IMR-90 (cell line): ENCODE results near the gene CERS5. TPM values are rescaled to one million over a fixed set of nuclear protein-coding genes. Genes with fewer than 3 reads are reported as not detected.

Source experiments
- ATAC-seq: fragments of 200-7000 bp; cut with Tn5 transposase; 2 replicates; pipeline ENCODE4 v1.9.1; 2020; ENCODE audit warnings: low read depth, mild to moderate bottlenecking, moderate library complexity
- BruUV-seq: library from RNA; stranded (reverse); fragments of 400-500 nt; replicated peaks from 2 replicates; lab custom pipeline; 2021; lab: Mats Ljungman, UMichigan
- CTCF ChIA-PET: fragments of 300-600 bp; formaldehyde crosslinking; extraction: SDS; loops from one replicate; lab custom pipeline; 2021; ENCODE audit warnings: antibody characterized with exemption; lab: Yijun Ruan, JAX
- POLR2A ChIA-PET: fragments of 300-600 bp; sonication (Branson Sonifier 250); formaldehyde crosslinking; loops from one replicate; lab custom pipeline; 2022; ENCODE audit warnings: antibody characterized with exemption; ENCODE audit not compliant: unreplicated experiment; lab: Charles Lee
- DNase-seq: peaks from one replicate; pipeline ENCODE4 v3.0.0; 2013
- H2AFZ ChIP-seq: replicated peaks from 2 replicates; pipeline ENCODE3; 2013; ENCODE audit warnings: low read length, mild to moderate bottlenecking; ENCODE audit not compliant: poor library complexity
- H2AK5ac ChIP-seq: 2 replicates; pipeline ENCODE4 v1.6.1; 2013; ENCODE audit warnings: low read depth, low read length, inconsistent platforms
- H2AK9ac ChIP-seq: replicated peaks from 2 replicates; pipeline ENCODE3; 2013; ENCODE audit warnings: mild to moderate bottlenecking, low read depth, low read length, moderate library complexity; ENCODE audit not compliant: poor library complexity
- H2BK120ac ChIP-seq: 2 replicates; pipeline ENCODE4 v1.6.1; 2013; ENCODE audit warnings: low read depth, low read length, inconsistent platforms
- H2BK15ac ChIP-seq: 3 replicates; pipeline ENCODE4 v1.6.1; 2013; ENCODE audit warnings: low read depth, low read length, inconsistent platforms
- H2BK20ac ChIP-seq: 2 replicates; pipeline ENCODE4 v1.6.1; 2013; ENCODE audit warnings: low read depth, mild to moderate bottlenecking, inconsistent platforms, low read length, moderate library complexity
- H2BK5ac ChIP-seq: 2 replicates; pipeline ENCODE4 v1.6.1; 2013; ENCODE audit warnings: mild to moderate bottlenecking, low read depth, low read length, inconsistent platforms; ENCODE audit not compliant: poor library complexity, severe bottlenecking
- H3K14ac ChIP-seq: replicated peaks from 2 replicates; pipeline ENCODE4 v1.6.1; 2013; ENCODE audit warnings: low read depth, low read length, inconsistent platforms
- H3K18ac ChIP-seq: 2 replicates; pipeline ENCODE4 v1.6.1; 2013; ENCODE audit warnings: low read depth, low read length, control low read depth
- H3K23ac ChIP-seq: 2 replicates; pipeline ENCODE4 v1.6.1; 2013; ENCODE audit warnings: low read depth, low read length, inconsistent platforms
- H3K27ac ChIP-seq: 2 replicates; pipeline ENCODE4 v1.5.1; 2013; ENCODE audit warnings: mild to moderate bottlenecking, control low read depth, low read length; ENCODE audit not compliant: insufficient read depth
- H3K27me3 ChIP-seq: 2 replicates; pipeline ENCODE4 v1.6.1; 2013; ENCODE audit warnings: low read length; ENCODE audit not compliant: control insufficient read depth, insufficient read depth
- H3K36me3 ChIP-seq: 2 replicates; pipeline ENCODE4 v1.6.1; 2013; ENCODE audit warnings: low read length, mixed read lengths; ENCODE audit not compliant: control insufficient read depth, insufficient read depth
- H3K4ac ChIP-seq: 2 replicates; pipeline ENCODE4 v1.6.1; 2013; ENCODE audit warnings: low read depth, low read length, inconsistent platforms
- H3K4me1 ChIP-seq: 2 replicates; pipeline ENCODE4 v1.6.1; 2013; ENCODE audit warnings: low read length, mixed read lengths; ENCODE audit not compliant: control insufficient read depth, insufficient read depth
- H3K4me2 ChIP-seq: 2 replicates; pipeline ENCODE4 v1.6.1; 2013; ENCODE audit warnings: low read depth, mild to moderate bottlenecking, control low read depth, low read length, moderate library complexity
- H3K4me3 ChIP-seq: 2 replicates; pipeline ENCODE4 v1.5.1; 2013; ENCODE audit warnings: low read depth, mild to moderate bottlenecking, control low read depth, low read length, moderate library complexity; ENCODE audit not compliant: insufficient read depth
- H3K56ac ChIP-seq: 2 replicates; pipeline ENCODE4 v1.6.1; 2013; ENCODE audit warnings: low read length, inconsistent platforms; ENCODE audit not compliant: insufficient read depth; ENCODE audit errors: extremely low read depth
- H3K79me1 ChIP-seq, 2 experiments: 2 replicates each; pipeline ENCODE4 v1.6.1; 2013; ENCODE audit warnings: low read length in 2 of 2, inconsistent platforms in 1 of 2, low read depth in 1 of 2
- H3K9ac ChIP-seq: 2 replicates; pipeline ENCODE4 v1.6.1; 2013; ENCODE audit warnings: low read depth, low read length, control low read depth
- H3K9me1 ChIP-seq: 2 replicates; pipeline ENCODE4 v1.6.1; 2013; ENCODE audit warnings: low read length, inconsistent platforms; ENCODE audit not compliant: insufficient read depth
- H3K9me3 ChIP-seq: 2 replicates; pipeline ENCODE4 v1.6.1; 2013; ENCODE audit warnings: low read length; ENCODE audit not compliant: control insufficient read depth, insufficient read depth
- H4K20me1 ChIP-seq: 2 replicates; pipeline ENCODE4 v1.6.1; 2013; ENCODE audit warnings: low read length, inconsistent platforms; ENCODE audit not compliant: insufficient read depth
- H4K5ac ChIP-seq: 2 replicates; pipeline ENCODE4 v1.6.1; 2013; ENCODE audit warnings: mild to moderate bottlenecking, low read depth, low read length, control low read depth
- H4K8ac ChIP-seq, 2 experiments: 2 replicates each; pipeline ENCODE4 v1.6.1; 2013; ENCODE audit warnings: low read depth in 2 of 2, low read length in 2 of 2, control low read depth in 1 of 2, inconsistent platforms in 1 of 2
- H4K91ac ChIP-seq: 2 replicates; pipeline ENCODE4 v1.6.1; 2013; ENCODE audit warnings: low read depth, low read length, inconsistent platforms; ENCODE audit not compliant: insufficient read depth
- CEBPB ChIP-seq: IDR thresholded peaks from 2 replicates; pipeline ENCODE4 v1.6.1; 2012; ENCODE audit warnings: low read depth, low read length, improper control_type of control experiment
- FOS ChIP-seq: fragments of 150-350 bp; IDR thresholded peaks from 2 replicates; pipeline ENCODE4 v1.6.1; 2016; ENCODE audit warnings: low read depth, low read length
- MAFK ChIP-seq: IDR thresholded peaks from 2 replicates; pipeline ENCODE4 v1.6.1; 2012; ENCODE audit warnings: low read depth, low read length, improper control_type of control experiment
- MXI1 ChIP-seq: IDR thresholded peaks from 2 replicates; pipeline ENCODE4 v1.6.1; 2012; ENCODE audit warnings: low read depth, mild to moderate bottlenecking, low read length, moderate library complexity, borderline replicate concordance
- NFE2L2 ChIP-seq: fragments of 150-350 bp; IDR thresholded peaks from 2 replicates; pipeline ENCODE4 v1.6.1; 2016; ENCODE audit warnings: low read depth, mild to moderate bottlenecking, low read length
- POLR2A ChIP-seq: IDR thresholded peaks from 2 replicates; pipeline ENCODE4 v1.6.1; 2012; ENCODE audit warnings: mild to moderate bottlenecking, low read depth, low read length
- RAD21 ChIP-seq: IDR thresholded peaks from 2 replicates; pipeline ENCODE4 v1.6.1; 2012; ENCODE audit warnings: low read length, improper control_type of control experiment
- RCOR1 ChIP-seq: IDR thresholded peaks from 2 replicates; pipeline ENCODE4 v1.6.1; 2012; ENCODE audit warnings: mild to moderate bottlenecking, low read length, improper control_type of control experiment; ENCODE audit not compliant: insufficient replicate concordance
- RFX5 ChIP-seq: IDR thresholded peaks from 2 replicates; pipeline ENCODE4 v1.8.0; 2012; ENCODE audit warnings: low read depth, mild to moderate bottlenecking, low read length, moderate library complexity
- SMC3 ChIP-seq: fragments of 150-350 bp; IDR thresholded peaks from 2 replicates; pipeline ENCODE4 v1.6.1; 2016; ENCODE audit warnings: low read depth, mild to moderate bottlenecking, antibody characterized with exemption, low read length, moderate library complexity
- WGBS, 2 experiments: methylation state at CpG; one replicate each; pipeline versions ENCODE4 v1.1.5 to v1.1.7; 2013; ENCODE audit warnings: missing lambda C conversion rate in 2 of 2; ENCODE audit not compliant: insufficient read length in 1 of 2; ENCODE audit errors: extremely low coverage in 2 of 2; 5-methylcytosine and 5-hydroxymethylcytosine counted together
- dilution Hi-C: fragments of 300-500 bp; cut with HindIII; formaldehyde crosslinking; loops from one replicate; pipeline ENCODE4 v1.14.3; 2018; ENCODE audit warnings: low sequenced_read_pairs; ENCODE audit not compliant: unreplicated experiment
- in situ Hi-C: fragments of 300-500 bp; cut with MboI; formaldehyde crosslinking; loops from 3 replicates; pipeline ENCODE4 v1.14.3; 2019; ENCODE audit warnings: low sequenced_read_pairs, inconsistent platforms, mixed read lengths
- intact Hi-C: fragments of 100-400 bp; cut with micrococcal nuclease; formaldehyde crosslinking; loops from 2 replicates; pipeline ENCODE4 v1.10.0; 2022
- polyA plus RNA-seq, 3 experiments: library from polyadenylated mRNA; depleted of rRNA; stranded (reverse); fragments of >200 nt; gene quantifications; 2 replicates each; pipeline ENCODE4 v1.2.3, GENCODE V29; 2012; ENCODE audit warnings: low replicate concordance in 1 of 3
- total RNA-seq: library from RNA; depleted of rRNA; stranded (reverse); fragments of >200 nt; gene quantifications from 2 replicates; pipeline ENCODE4 v1.2.3, GENCODE V29; 2012
- TF ChIP-seq, protein P1 (sequence below): conservative IDR thresholded peaks from 2 replicates; pipeline ENCODE4 v1.5.1; 2012; ENCODE audit warnings: mild to moderate bottlenecking, low read depth, low read length, improper control_type of control experiment
- TF ChIP-seq, protein P2 (sequence below): fragments of 150-350 bp; IDR thresholded peaks from 2 replicates; pipeline ENCODE4 v1.6.1; 2016; ENCODE audit warnings: low read depth, mild to moderate bottlenecking, low read length, moderate library complexity, borderline replicate concordance

The CERS5 gene
- total and polyA plus RNA-seq, 2 of the 4 experiments (the other 2 are of a cell fraction): 40.3 to 60.3 TPM

DNA sequence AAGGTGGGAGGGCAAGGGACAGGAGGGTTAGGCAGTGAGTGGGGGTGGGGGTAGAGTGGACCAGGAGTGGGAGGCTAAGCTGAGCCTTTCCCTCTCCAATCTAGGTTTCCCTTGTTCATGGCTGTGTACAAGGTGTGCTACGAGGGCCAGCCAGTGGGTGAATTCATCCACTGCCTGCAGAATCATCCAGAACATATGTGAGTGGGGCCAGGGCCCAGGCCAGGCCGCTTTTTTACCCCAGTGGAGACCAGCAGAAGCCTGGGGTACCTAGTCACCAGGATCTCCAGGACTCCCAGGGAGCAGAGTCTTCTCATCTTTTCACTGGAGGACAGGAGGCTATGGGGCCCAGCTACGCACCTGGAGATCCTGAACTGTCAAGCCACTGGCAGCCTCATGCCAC, 57.9 kb downstream of the CERS5 start:
- dilution Hi-C loops: no loop called here
- Histone ChIP-seq H2BK15ac (no peak overlapping the region), H2BK20ac (no peak overlapping the region), H3K9me3 (no peaks in the 10 kb centered on the region), H4K8ac (no peak overlapping the region), H3K9me1 (peaks cover 4% of the 10 kb centered on the region), H3K9ac (no peak overlapping the region), H3K27ac (no peak overlapping the region), H2AK5ac (no peak overlapping the region), H3K36me3 (no peaks in the 10 kb centered on the region), H4K20me1 (0 out of 2 replicates have a peak, but pooled peaks cover 4% of the 10 kb centered on the region), H3K18ac (no peak overlapping the region), H3K4me2 (no peak overlapping the region), H2AK9ac (no peak overlapping the region), H3K23ac (no peak overlapping the region), H3K14ac (no peak overlapping the region), H2BK5ac (no peak overlapping the region), H2AFZ (peak overlapping the region; percentile 99), H3K4ac (no peak overlapping the region), H4K91ac (no peak overlapping the region), H3K79me1 (peaks cover 6 to 19% of the 10 kb centered on the region in 2 experiments; a peak in 3 of 4 replicates), H3K4me3 (no peak overlapping the region), H4K5ac (no peak overlapping the region), H2BK120ac (no peak overlapping the region), H3K27me3 (peaks cover 4% of the 10 kb centered on the region; the same call in 1 of the 2 replicates), H3K56ac (no peak overlapping the region), H3K4me1 (peaks cover 13% of the 10 kb centered on the region)
- WGBS, 2 experiments: 60% methylated on average over 1 of the region's 3 CpGs; no CpG with 5 or more reads in 1 of the 2 experiments
- in situ Hi-C loops: no loop called here
- ATAC-seq: no peak
- intact Hi-C loops: no loop called here
- POLR2A ChIA-PET: no interaction called here
- no peak for DNase-seq
- BruUV-seq: no TSS peak
- TF ChIP-seq POLR2A (no peak), SMC3 (no peak), FOS (no peak), RCOR1 (no peak), MXI1 (no peak), NFE2L2 (no peak), CEBPB (no peak), RAD21 (no peak), MAFK (no peak), RFX5 (no peak)
- TF ChIP-seq, protein P1, sequence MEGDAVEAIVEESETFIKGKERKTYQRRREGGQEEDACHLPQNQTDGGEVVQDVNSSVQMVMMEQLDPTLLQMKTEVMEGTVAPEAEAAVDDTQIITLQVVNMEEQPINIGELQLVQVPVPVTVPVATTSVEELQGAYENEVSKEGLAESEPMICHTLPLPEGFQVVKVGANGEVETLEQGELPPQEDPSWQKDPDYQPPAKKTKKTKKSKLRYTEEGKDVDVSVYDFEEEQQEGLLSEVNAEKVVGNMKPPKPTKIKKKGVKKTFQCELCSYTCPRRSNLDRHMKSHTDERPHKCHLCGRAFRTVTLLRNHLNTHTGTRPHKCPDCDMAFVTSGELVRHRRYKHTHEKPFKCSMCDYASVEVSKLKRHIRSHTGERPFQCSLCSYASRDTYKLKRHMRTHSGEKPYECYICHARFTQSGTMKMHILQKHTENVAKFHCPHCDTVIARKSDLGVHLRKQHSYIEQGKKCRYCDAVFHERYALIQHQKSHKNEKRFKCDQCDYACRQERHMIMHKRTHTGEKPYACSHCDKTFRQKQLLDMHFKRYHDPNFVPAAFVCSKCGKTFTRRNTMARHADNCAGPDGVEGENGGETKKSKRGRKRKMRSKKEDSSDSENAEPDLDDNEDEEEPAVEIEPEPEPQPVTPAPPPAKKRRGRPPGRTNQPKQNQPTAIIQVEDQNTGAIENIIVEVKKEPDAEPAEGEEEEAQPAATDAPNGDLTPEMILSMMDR: no peak
- TF ChIP-seq, protein P2, sequence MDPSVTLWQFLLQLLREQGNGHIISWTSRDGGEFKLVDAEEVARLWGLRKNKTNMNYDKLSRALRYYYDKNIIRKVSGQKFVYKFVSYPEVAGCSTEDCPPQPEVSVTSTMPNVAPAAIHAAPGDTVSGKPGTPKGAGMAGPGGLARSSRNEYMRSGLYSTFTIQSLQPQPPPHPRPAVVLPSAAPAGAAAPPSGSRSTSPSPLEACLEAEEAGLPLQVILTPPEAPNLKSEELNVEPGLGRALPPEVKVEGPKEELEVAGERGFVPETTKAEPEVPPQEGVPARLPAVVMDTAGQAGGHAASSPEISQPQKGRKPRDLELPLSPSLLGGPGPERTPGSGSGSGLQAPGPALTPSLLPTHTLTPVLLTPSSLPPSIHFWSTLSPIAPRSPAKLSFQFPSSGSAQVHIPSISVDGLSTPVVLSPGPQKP: no peak
- CTCF ChIA-PET: no interaction called here
